ENCODE results near the gene ZDHHC11B. TPM values are rescaled to one million over a fixed set of nuclear protein-coding genes. Genes with fewer than 3 reads are reported as not detected.

The ZDHHC11B gene
- total RNA-seq, 1 experiment from 2014 or later, result 3.8 TPM

DNA sequence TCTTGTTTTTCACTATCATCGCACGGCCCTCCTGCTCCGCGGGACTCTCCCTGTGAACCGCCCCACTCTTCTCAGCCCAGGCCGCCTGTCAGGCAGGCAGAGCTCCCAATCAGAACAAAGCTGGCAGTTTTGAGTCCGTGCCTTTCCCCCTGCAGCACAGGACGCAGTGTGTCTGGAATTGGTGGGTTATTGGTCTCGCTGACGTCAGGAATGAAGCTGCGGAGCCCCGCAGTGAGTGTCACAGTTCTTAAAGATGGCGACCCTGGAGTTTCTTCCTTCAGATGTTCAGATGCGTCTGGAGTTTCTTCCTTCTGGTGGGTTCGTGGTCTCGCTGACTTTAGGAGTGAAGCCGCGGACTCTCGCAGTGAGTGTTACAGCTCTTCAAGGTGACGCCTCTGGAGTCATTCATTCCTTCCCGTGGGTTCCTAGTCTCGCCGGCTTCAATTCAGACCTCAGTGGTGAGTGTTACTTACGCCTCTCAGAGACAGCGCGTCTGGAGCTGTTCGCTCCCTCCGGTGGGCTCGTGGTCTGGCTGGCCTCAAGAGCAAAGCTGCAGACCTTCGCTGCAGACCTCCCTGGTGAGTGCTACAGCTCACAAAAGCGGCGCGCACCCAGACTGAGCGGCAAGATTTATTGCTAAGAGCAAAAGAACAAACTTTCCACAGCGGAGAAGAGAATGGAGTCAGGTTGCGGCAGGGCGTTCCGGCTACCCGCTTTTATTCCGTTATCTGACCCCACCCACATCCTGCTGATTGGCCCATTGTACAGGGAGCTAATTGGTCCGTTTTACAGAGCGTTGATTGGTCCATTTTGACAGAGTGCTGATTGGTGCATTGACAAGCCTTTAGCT lies 7.4 kb downstream of the ZDHHC11B start:
- POLR2A ChIA-PET, result no interaction called here
- Histone ChIP-seq H3K27me3 (ENCODE audit: insufficient read depth, low read length) (no peaks in the 10 kb centered on the region), H3K9me3 (ENCODE audit: control insufficient read depth in 1 of 2, insufficient read depth in 1 of 2, low read depth in 1 of 2, low read length in 2 of 2) (no peaks in the 10 kb centered on the region), H3K4me1 (ENCODE audit: control insufficient read depth in 1 of 2, insufficient read depth in 2 of 2, low read length in 2 of 2) (no peaks in the 10 kb centered on the region), H3K36me3 (ENCODE audit: control insufficient read depth in 1 of 2, insufficient read depth in 2 of 2, low read length in 2 of 2) (no peaks in the 10 kb centered on the region), H2AFZ (ENCODE audit: low read depth, low read length, poor library complexity, severe bottlenecking) (no peak overlapping the region), H3K9ac (ENCODE audit: low read length) (no peak overlapping the region), H3K4me2 (ENCODE audit: low read length) (no peak overlapping the region), H3K79me2 (ENCODE audit: insufficient read depth, low read length) (no peaks in the 10 kb centered on the region), H3K4me3 (replicated peaks in 1 of 2; ENCODE audit: low read depth in 1 of 2, low read length in 2 of 2) (no peak overlapping the region), H3K9me2 (ENCODE audit: insufficient read depth) (no peaks in the 10 kb centered on the region), H3K27ac (ENCODE audit: low read depth, low read length) (no peak overlapping the region), H4K20me1 (ENCODE audit: insufficient read depth) (no peaks in the 10 kb centered on the region)
- BruUV-seq (replicated peaks), result no TSS peak
- intact Hi-C loops (cut with micrococcal nuclease), result no loop called here
- DNase-seq (ENCODE audit: low read depth, low spot score) (no peak), ATAC-seq (no peak)
- CTCF ChIA-PET, result no interaction called here
- TF ChIP-seq SRF (IDR thresholded peaks at IDR 0.05; ENCODE audit: low read depth) (no peak), YY1 (IDR thresholded peaks at IDR 0.05; ENCODE audit: extremely low read depth, insufficient replicate concordance, low read depth, low read length) (no peak), CEBPB (IDR thresholded peaks at IDR 0.05; ENCODE audit: low read depth) (no peak), EZH2 (IDR thresholded peaks at IDR 0.05) (no peak), TCF7L2 (IDR thresholded peaks at IDR 0.05; ENCODE audit: borderline replicate concordance, extremely low read depth, insufficient read depth, insufficient read length) (no peak), EGR1 (IDR thresholded peaks at IDR 0.05; ENCODE audit: low read depth) (no peak), POLR2A (IDR thresholded peaks at IDR 0.05; ENCODE audit: borderline replicate concordance, extremely low read depth, insufficient read depth, insufficient read length) (no peak), ZFX (IDR thresholded peaks at IDR 0.05) (no peak), JUND (IDR thresholded peaks at IDR 0.05) (no peak), ZBTB33 (IDR thresholded peaks at IDR 0.05; ENCODE audit: extremely low read depth, insufficient replicate concordance, low read length) (no peak), RAD21 (IDR thresholded peaks at IDR 0.05; ENCODE audit: low read depth) (no peak), FOSL1 (IDR thresholded peaks at IDR 0.05; ENCODE audit: low read depth) (no peak), SIN3A (IDR thresholded peaks at IDR 0.05; ENCODE audit: low read depth) (no peak)
- TF ChIP-seq, protein P1, sequence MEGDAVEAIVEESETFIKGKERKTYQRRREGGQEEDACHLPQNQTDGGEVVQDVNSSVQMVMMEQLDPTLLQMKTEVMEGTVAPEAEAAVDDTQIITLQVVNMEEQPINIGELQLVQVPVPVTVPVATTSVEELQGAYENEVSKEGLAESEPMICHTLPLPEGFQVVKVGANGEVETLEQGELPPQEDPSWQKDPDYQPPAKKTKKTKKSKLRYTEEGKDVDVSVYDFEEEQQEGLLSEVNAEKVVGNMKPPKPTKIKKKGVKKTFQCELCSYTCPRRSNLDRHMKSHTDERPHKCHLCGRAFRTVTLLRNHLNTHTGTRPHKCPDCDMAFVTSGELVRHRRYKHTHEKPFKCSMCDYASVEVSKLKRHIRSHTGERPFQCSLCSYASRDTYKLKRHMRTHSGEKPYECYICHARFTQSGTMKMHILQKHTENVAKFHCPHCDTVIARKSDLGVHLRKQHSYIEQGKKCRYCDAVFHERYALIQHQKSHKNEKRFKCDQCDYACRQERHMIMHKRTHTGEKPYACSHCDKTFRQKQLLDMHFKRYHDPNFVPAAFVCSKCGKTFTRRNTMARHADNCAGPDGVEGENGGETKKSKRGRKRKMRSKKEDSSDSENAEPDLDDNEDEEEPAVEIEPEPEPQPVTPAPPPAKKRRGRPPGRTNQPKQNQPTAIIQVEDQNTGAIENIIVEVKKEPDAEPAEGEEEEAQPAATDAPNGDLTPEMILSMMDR (IDR thresholded peaks at IDR 0.05 in 2 of 3, conservative IDR thresholded peaks at IDR 0.05 in 1 of 3; ENCODE audit: borderline replicate concordance in 1 of 3, insufficient read depth in 1 of 3, low read depth in 2 of 3, low read length in 2 of 3), result no peak
- TF ChIP-seq, protein P2, sequence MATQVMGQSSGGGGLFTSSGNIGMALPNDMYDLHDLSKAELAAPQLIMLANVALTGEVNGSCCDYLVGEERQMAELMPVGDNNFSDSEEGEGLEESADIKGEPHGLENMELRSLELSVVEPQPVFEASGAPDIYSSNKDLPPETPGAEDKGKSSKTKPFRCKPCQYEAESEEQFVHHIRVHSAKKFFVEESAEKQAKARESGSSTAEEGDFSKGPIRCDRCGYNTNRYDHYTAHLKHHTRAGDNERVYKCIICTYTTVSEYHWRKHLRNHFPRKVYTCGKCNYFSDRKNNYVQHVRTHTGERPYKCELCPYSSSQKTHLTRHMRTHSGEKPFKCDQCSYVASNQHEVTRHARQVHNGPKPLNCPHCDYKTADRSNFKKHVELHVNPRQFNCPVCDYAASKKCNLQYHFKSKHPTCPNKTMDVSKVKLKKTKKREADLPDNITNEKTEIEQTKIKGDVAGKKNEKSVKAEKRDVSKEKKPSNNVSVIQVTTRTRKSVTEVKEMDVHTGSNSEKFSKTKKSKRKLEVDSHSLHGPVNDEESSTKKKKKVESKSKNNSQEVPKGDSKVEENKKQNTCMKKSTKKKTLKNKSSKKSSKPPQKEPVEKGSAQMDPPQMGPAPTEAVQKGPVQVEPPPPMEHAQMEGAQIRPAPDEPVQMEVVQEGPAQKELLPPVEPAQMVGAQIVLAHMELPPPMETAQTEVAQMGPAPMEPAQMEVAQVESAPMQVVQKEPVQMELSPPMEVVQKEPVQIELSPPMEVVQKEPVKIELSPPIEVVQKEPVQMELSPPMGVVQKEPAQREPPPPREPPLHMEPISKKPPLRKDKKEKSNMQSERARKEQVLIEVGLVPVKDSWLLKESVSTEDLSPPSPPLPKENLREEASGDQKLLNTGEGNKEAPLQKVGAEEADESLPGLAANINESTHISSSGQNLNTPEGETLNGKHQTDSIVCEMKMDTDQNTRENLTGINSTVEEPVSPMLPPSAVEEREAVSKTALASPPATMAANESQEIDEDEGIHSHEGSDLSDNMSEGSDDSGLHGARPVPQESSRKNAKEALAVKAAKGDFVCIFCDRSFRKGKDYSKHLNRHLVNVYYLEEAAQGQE (IDR thresholded peaks at IDR 0.05; ENCODE audit: low read depth), result no peak
- TF ChIP-seq, protein P3, sequence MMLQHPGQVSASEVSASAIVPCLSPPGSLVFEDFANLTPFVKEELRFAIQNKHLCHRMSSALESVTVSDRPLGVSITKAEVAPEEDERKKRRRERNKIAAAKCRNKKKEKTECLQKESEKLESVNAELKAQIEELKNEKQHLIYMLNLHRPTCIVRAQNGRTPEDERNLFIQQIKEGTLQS (IDR thresholded peaks at IDR 0.05), result no peak
- RAD21 ChIA-PET (ENCODE audit: low non-redundant PET in 1 of 2, low total read pairs in 2 of 2, uncharacterized antibody in 2 of 2, unreplicated experiment in 2 of 2), result no interaction called here

Measured in HCT116 (cell line).